Measurements from ENCODE around the gene LRP11. TPM values are rescaled to one million over a fixed set of nuclear protein-coding genes. Genes with fewer than 3 reads are reported as not detected.
A peak's percentile ranks its signal among the peaks of the same experiment; 100 is the strongest.

LRP11 gene
- total RNA-seq, 1 experiment from 2014 or later = 13.2 TPM

GRCh38 chr6:149834513-149835481, 29.4 kb downstream of the LRP11 start:
- no peaks in the 10 kb centered on the region for H3K27me3 ChIP-seq (ENCODE audit: control insufficient read depth, insufficient read depth, low read length)

GRCh38 chr6:149833651-149834050, 30.5 kb downstream of the LRP11 start:
- no peaks in the 10 kb centered on the region; the same call in 1 of the 2 replicates for H3K36me3 ChIP-seq (replicated peaks; ENCODE audit: control insufficient read depth, insufficient read depth, low read length)
- no peaks in the 10 kb centered on the region for H3K27me3 ChIP-seq (ENCODE audit: control insufficient read depth, insufficient read depth, low read length)
- H3K4me3 ChIP-seq (ENCODE audit: insufficient read depth, low read depth, low read length) = no peak overlapping the region
- DNase-seq = no peak

More at GRCh38 chr6:149834513-149835481, 29.4 kb downstream of the LRP11 start:
- Histone ChIP-seq H3K36me3 (replicated peaks; ENCODE audit: control insufficient read depth, insufficient read depth, low read length) (no peaks in the 10 kb centered on the region; the same call in 1 of the 2 replicates), H3K4me3 (ENCODE audit: insufficient read depth, low read depth, low read length) (no peak overlapping the region)
- DNase-seq = peak; percentile 69

- no peak for DNase-seq
- no peak overlapping the region for H3K4me3 ChIP-seq (ENCODE audit: insufficient read depth, low read depth, low read length)
- no peaks in the 10 kb centered on the region for H3K36me3 ChIP-seq (replicated peaks; ENCODE audit: control insufficient read depth, insufficient read depth, low read length)
- H3K27me3 ChIP-seq (ENCODE audit: control insufficient read depth, insufficient read depth, low read length) = no peaks in the 10 kb centered on the region
Measured at GRCh38 chr6:149831308-149831820, 32.8 kb downstream of the LRP11 start.

- no peak for DNase-seq
Measured at GRCh38 chr6:149830731-149831307, 33.3 kb downstream of the LRP11 start.

GRCh38 chr6:149825292-149825691, 38.9 kb downstream of the LRP11 start:
- H3K4me3 ChIP-seq (ENCODE audit: insufficient read depth, low read depth, low read length) = no peak overlapping the region

More at GRCh38 chr6:149830731-149831307, 33.3 kb downstream of the LRP11 start:
- no peaks in the 10 kb centered on the region for H3K36me3 ChIP-seq (replicated peaks; ENCODE audit: control insufficient read depth, insufficient read depth, low read length)
- no peak overlapping the region for H3K4me3 ChIP-seq (ENCODE audit: insufficient read depth, low read depth, low read length)
- no peaks in the 10 kb centered on the region for H3K27me3 ChIP-seq (ENCODE audit: control insufficient read depth, insufficient read depth, low read length)

GRCh38 chr6:149823013-149823412, 41.1 kb downstream of the LRP11 start:
- Histone ChIP-seq H3K4me3 (ENCODE audit: insufficient read depth, low read depth, low read length) (no peak overlapping the region), H3K27me3 (ENCODE audit: control insufficient read depth, insufficient read depth, low read length) (no peaks in the 10 kb centered on the region), H3K36me3 (replicated peaks; ENCODE audit: control insufficient read depth, insufficient read depth, low read length) (no peaks in the 10 kb centered on the region)
- no peak for DNase-seq

More at GRCh38 chr6:149825292-149825691, 38.9 kb downstream of the LRP11 start:
- Histone ChIP-seq H3K36me3 (replicated peaks; ENCODE audit: control insufficient read depth, insufficient read depth, low read length) (no peaks in the 10 kb centered on the region), H3K27me3 (ENCODE audit: control insufficient read depth, insufficient read depth, low read length) (no peaks in the 10 kb centered on the region)
- no peak for DNase-seq

- H3K27me3 ChIP-seq (ENCODE audit: control insufficient read depth, insufficient read depth, low read length) = no peaks in the 10 kb centered on the region
- H3K36me3 ChIP-seq (replicated peaks; ENCODE audit: control insufficient read depth, insufficient read depth, low read length) = no peaks in the 10 kb centered on the region
- H3K4me3 ChIP-seq (ENCODE audit: insufficient read depth, low read depth, low read length) = no peak overlapping the region
- DNase-seq = no peak
Measured at GRCh38 chr6:149821492-149821891, 42.7 kb downstream of the LRP11 start.

- no peak for DNase-seq
- no peaks in the 10 kb centered on the region for H3K36me3 ChIP-seq (replicated peaks; ENCODE audit: control insufficient read depth, insufficient read depth, low read length)
- H3K27me3 ChIP-seq (ENCODE audit: control insufficient read depth, insufficient read depth, low read length) = no peaks in the 10 kb centered on the region
Measured at GRCh38 chr6:149820506-149820905, 43.7 kb downstream of the LRP11 start.

GRCh38 chr6:149815788-149816187, 48.4 kb downstream of the LRP11 start:
- no peak overlapping the region for H3K4me3 ChIP-seq (ENCODE audit: insufficient read depth, low read depth, low read length)
- DNase-seq = no peak

More at GRCh38 chr6:149820506-149820905, 43.7 kb downstream of the LRP11 start:
- no peak overlapping the region for H3K4me3 ChIP-seq (ENCODE audit: insufficient read depth, low read depth, low read length)

GRCh38 chr6:149813351-149813750, 50.8 kb downstream of the LRP11 start:
- no peak overlapping the region for H3K4me3 ChIP-seq (ENCODE audit: insufficient read depth, low read depth, low read length)
- peaks cover 2% of the 10 kb centered on the region; the same call in 1 of the 2 replicates for H3K36me3 ChIP-seq (replicated peaks; ENCODE audit: control insufficient read depth, insufficient read depth, low read length)
- H3K27me3 ChIP-seq (ENCODE audit: control insufficient read depth, insufficient read depth, low read length) = no peaks in the 10 kb centered on the region
- DNase-seq = no peak

More at GRCh38 chr6:149815788-149816187, 48.4 kb downstream of the LRP11 start:
- no peaks in the 10 kb centered on the region for H3K36me3 ChIP-seq (replicated peaks; ENCODE audit: control insufficient read depth, insufficient read depth, low read length)
- no peaks in the 10 kb centered on the region for H3K27me3 ChIP-seq (ENCODE audit: control insufficient read depth, insufficient read depth, low read length)

- no peaks in the 10 kb centered on the region for H3K27me3 ChIP-seq (ENCODE audit: control insufficient read depth, insufficient read depth, low read length)
- H3K4me3 ChIP-seq (ENCODE audit: insufficient read depth, low read depth, low read length) = no peak overlapping the region
- no peak for DNase-seq
- H3K36me3 ChIP-seq (replicated peaks; ENCODE audit: control insufficient read depth, insufficient read depth, low read length) = peaks cover 2% of the 10 kb centered on the region; the same call in 1 of the 2 replicates
Measured at GRCh38 chr6:149809798-149810197, 54.4 kb downstream of the LRP11 start.

- Histone ChIP-seq H3K4me3 (ENCODE audit: insufficient read depth, low read depth, low read length) (no peak overlapping the region), H3K36me3 (replicated peaks; ENCODE audit: control insufficient read depth, insufficient read depth, low read length) (peaks cover 4% of the 10 kb centered on the region), H3K27me3 (ENCODE audit: control insufficient read depth, insufficient read depth, low read length) (no peaks in the 10 kb centered on the region)
- no peak for DNase-seq
Measured at GRCh38 chr6:149806127-149806526, 58.0 kb downstream of the LRP11 start.

GRCh38 chr6:149783551-149783950, 80.6 kb downstream of the LRP11 start:
- no peaks in the 10 kb centered on the region for H3K27me3 ChIP-seq (ENCODE audit: control insufficient read depth, insufficient read depth, low read length)
- H3K36me3 ChIP-seq (replicated peaks; ENCODE audit: control insufficient read depth, insufficient read depth, low read length) = no peaks in the 10 kb centered on the region; the same call in 1 of the 2 replicates
- H3K4me3 ChIP-seq (ENCODE audit: insufficient read depth, low read depth, low read length) = no peak overlapping the region
- no peak for DNase-seq

GRCh38 chr6:149782337-149782736, 81.8 kb downstream of the LRP11 start:
- DNase-seq = no peak
- Histone ChIP-seq H3K36me3 (replicated peaks; ENCODE audit: control insufficient read depth, insufficient read depth, low read length) (no peaks in the 10 kb centered on the region; the same call in 1 of the 2 replicates), H3K27me3 (ENCODE audit: control insufficient read depth, insufficient read depth, low read length) (no peaks in the 10 kb centered on the region), H3K4me3 (ENCODE audit: insufficient read depth, low read depth, low read length) (no peak overlapping the region)
